Activated CD8-positive, alpha-beta T cell treated with anti-CD3 and anti-CD28 coated beads, Interleukin-2, amount 10 ng/mL, durations not matched to agents 7 days and 5 days (primary cell): Measurements from ENCODE around the gene SLFNL1. TPM values are rescaled to one million over a fixed set of nuclear protein-coding genes. Genes with fewer than 3 reads are reported as not detected.

ENCODE experiments used
- ATAC-seq: fragments of 150-1000 bp; cut with Tn5 transposase; one replicate; pipeline ENCODE4 v1.10.0; 2021; ENCODE audit warnings: moderate library complexity
- CTCF ChIA-PET: fragments of 350-600 bp; sonication (Branson Sonifier 250); formaldehyde crosslinking; loops from one replicate; lab custom pipeline; 2021; ENCODE audit warnings: antibody characterized with exemption; lab: Charles Lee
- POLR2A ChIA-PET: fragments of 350-600 bp; sonication (Branson Sonifier 250); formaldehyde crosslinking; loops from one replicate; lab custom pipeline; 2021; ENCODE audit warnings: antibody characterized with exemption; lab: Charles Lee
- DNase-seq: peaks from one replicate; pipeline ENCODE4 v3.0.0-alpha.2; 2020
- H3K27ac Mint-ChIP-seq: one replicate; pipeline ENCODE4 v1.8.0; 2021; ENCODE audit warnings: mild to moderate bottlenecking, mixed read lengths
- H3K27me3 Mint-ChIP-seq: one replicate; pipeline ENCODE4 v1.8.0; 2021; ENCODE audit warnings: low read depth, mixed read lengths
- H3K36me3 Mint-ChIP-seq: one replicate; pipeline ENCODE4 v1.8.0; 2021; ENCODE audit warnings: low read depth, mixed read lengths
- H3K4me1 Mint-ChIP-seq: one replicate; pipeline ENCODE4 v1.8.0; 2021; ENCODE audit warnings: low read depth, mixed read lengths
- H3K4me3 Mint-ChIP-seq: one replicate; pipeline ENCODE4 v1.8.0; 2021; ENCODE audit warnings: mild to moderate bottlenecking, mixed read lengths
- H3K9me3 Mint-ChIP-seq: one replicate; pipeline ENCODE4 v1.8.0; 2022; ENCODE audit warnings: mixed read lengths; ENCODE audit not compliant: insufficient read depth
- total RNA-seq, 2 experiments: library from RNA; stranded (reverse); gene quantifications; one replicate each; pipeline ENCODE4 v1.2.3, GENCODE V29; 2021

The SLFNL1 gene
- total RNA-seq, 2 experiments from 2014 or later, result 0.29 to 0.40 TPM

DNA sequence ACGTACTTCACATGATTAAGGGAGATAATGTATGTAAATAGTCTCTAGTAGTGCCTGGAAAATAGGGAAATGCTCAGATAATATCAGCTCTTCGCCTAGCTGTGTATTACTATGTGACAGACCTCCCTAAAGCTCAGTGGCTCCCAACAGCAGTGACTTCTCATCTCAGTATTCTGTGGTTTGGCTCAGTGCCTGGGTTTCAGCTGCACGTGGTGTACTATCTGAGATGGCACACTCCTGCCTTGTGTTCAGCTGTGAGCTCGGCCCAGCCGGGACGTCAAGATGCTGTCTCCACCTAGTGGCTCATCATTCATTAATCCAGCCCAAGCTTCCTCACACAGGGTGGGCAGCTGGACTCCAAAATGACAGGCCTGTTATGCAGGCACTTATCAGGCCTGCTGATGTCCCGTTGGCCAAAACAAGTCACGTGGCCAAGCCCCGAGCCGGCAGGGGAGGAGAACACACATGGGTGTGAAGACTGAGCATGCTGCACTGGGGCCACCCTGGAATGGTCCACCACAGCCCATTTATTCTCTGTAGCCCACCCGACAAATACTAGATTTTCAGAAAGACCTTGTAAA lies 17.8 kb downstream of the SLFNL1 start:
- ATAC-seq (peak; percentile 98), DNase-seq (peak; percentile 90)
- Mint-ChIP-seq H3K27me3 (no peaks in the 10 kb centered on the region), H3K27ac (peak overlapping the region; percentile 82), H3K9me3 (no peaks in the 10 kb centered on the region), H3K4me3 (no peak overlapping the region), H3K4me1 (peaks cover 27% of the 10 kb centered on the region), H3K36me3 (peaks cover 87% of the 10 kb centered on the region)
- CTCF ChIA-PET, result interaction anchor here (0.6 to 2.5 kb wide), 16 partner anchors 8 to 150 kb away, joined by 3 to 11 read pairs (median 5); partner anchors contain the start of genes CITED4, CTPS1 and SLFNL1
- POLR2A ChIA-PET, result interaction anchor here (0.9 to 3.5 kb wide), 3 partner anchors 12 to 24 kb away, joined by 3 to 20 read pairs (median 5); partner anchors contain the start of gene CTPS1

GRCh38 chr1:41003127-41003639 lies 18.3 kb downstream of the SLFNL1 start:
- ATAC-seq, result no peak
- DNase-seq, result no peak
- Mint-ChIP-seq H3K4me1 (peaks cover 27% of the 10 kb centered on the region), H3K27ac (peak overlapping the region; percentile 82), H3K9me3 (no peaks in the 10 kb centered on the region), H3K4me3 (no peak overlapping the region), H3K27me3 (no peaks in the 10 kb centered on the region), H3K36me3 (peaks cover 86% of the 10 kb centered on the region)
- CTCF ChIA-PET, result interaction anchor here (0.6 to 2.5 kb wide), 15 partner anchors 8 to 150 kb away, joined by 3 to 11 read pairs (median 5); partner anchors contain the start of genes CITED4, CTPS1 and SLFNL1
- POLR2A ChIA-PET, result interaction anchor here (0.9 to 3.5 kb wide), 3 partner anchors 11 to 23 kb away, joined by 3 to 20 read pairs (median 5); partner anchors contain the start of gene CTPS1

DNA sequence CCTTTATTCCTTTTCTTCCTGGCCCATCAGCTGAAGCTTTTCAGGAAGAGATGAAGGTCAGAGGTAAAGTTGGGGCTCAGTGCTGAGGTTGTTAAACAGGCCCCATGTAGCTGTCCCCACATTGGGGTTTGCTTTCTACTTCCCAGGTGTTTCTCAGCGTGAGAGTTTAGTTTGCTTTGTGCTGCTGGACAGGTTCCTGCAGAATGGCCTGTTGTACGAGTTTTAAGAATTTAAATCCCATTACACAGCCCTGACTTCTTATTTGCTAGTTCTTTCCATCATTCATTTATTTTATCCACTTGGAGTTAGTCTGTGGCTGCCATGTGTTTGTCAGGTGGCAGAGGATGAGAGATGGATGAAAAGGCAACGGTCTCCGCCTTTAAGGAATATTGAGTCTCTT lies 22.9 kb downstream of the SLFNL1 start:
- H3K27ac Mint-ChIP-seq, result no peak overlapping the region
- ChIA-PET CTCF (no interaction called here), POLR2A (no interaction called here)
- peaks cover 74% of the 10 kb centered on the region for H3K36me3 Mint-ChIP-seq
- ATAC-seq, result no peak
- no peaks in the 10 kb centered on the region for H3K9me3 Mint-ChIP-seq
- peaks cover 24% of the 10 kb centered on the region for H3K4me1 Mint-ChIP-seq
- no peak for DNase-seq
- no peaks in the 10 kb centered on the region for H3K27me3 Mint-ChIP-seq
- H3K4me3 Mint-ChIP-seq, result no peak overlapping the region

GRCh38 chr1:40997096-40997495 lies 24.4 kb downstream of the SLFNL1 start:
- ChIA-PET CTCF (no interaction called here), POLR2A (no interaction called here)
- Mint-ChIP-seq H3K4me3 (no peak overlapping the region), H3K27me3 (no peaks in the 10 kb centered on the region), H3K36me3 (peaks cover 64% of the 10 kb centered on the region), H3K4me1 (peaks cover 8% of the 10 kb centered on the region), H3K9me3 (no peaks in the 10 kb centered on the region), H3K27ac (no peak overlapping the region)
- no peak for DNase-seq
- ATAC-seq, result no peak

GRCh38 chr1:40989066-40989465 lies 32.5 kb downstream of the SLFNL1 start:
- no peak for ATAC-seq
- no peak overlapping the region for H3K4me3 Mint-ChIP-seq
- H3K27me3 Mint-ChIP-seq, result no peaks in the 10 kb centered on the region
- H3K9me3 Mint-ChIP-seq, result no peaks in the 10 kb centered on the region
- DNase-seq, result no peak
- H3K36me3 Mint-ChIP-seq, result peaks cover 79% of the 10 kb centered on the region
- POLR2A ChIA-PET, result interaction anchor here (0.7 kb wide), 1 partner anchor 32 kb away, joined by 3 read pairs; no protein-coding TSS in a partner anchor
- H3K4me1 Mint-ChIP-seq, result peaks cover 4% of the 10 kb centered on the region
- no peak overlapping the region for H3K27ac Mint-ChIP-seq
- CTCF ChIA-PET, result no interaction called here

DNA sequence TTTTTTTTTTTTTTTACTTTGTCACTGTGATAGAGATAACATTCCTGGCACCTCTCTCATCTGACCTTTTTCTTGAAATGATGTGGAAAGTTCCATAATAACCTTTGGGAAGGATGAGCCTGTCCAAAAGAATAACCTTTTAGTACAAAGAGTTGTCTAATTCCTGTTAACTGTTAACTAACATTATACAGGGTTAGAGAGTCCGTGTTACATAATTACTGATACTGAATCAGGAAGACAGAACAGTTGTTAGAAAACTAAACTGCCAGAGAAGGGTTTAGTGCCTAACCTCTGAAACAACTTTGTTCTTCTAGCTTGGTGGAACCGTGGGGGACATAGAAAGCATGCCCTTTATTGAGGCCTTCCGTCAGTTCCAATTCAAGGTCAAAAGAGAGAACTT lies 33.2 kb downstream of the SLFNL1 start:
- H3K4me1 Mint-ChIP-seq, result peaks cover 9% of the 10 kb centered on the region
- no peaks in the 10 kb centered on the region for H3K27me3 Mint-ChIP-seq
- H3K4me3 Mint-ChIP-seq, result no peak overlapping the region
- DNase-seq (no peak), ATAC-seq (no peak)
- H3K9me3 Mint-ChIP-seq, result no peaks in the 10 kb centered on the region
- no peak overlapping the region for H3K27ac Mint-ChIP-seq
- POLR2A ChIA-PET, result no interaction called here
- CTCF ChIA-PET, result no interaction called here
- peaks cover 84% of the 10 kb centered on the region for H3K36me3 Mint-ChIP-seq

GRCh38 chr1:40987439-40988276 lies 33.9 kb downstream of the SLFNL1 start:
- H3K36me3 Mint-ChIP-seq, result peaks cover 87% of the 10 kb centered on the region
- DNase-seq (no peak), ATAC-seq (no peak)
- H3K9me3 Mint-ChIP-seq, result no peaks in the 10 kb centered on the region
- H3K4me3 Mint-ChIP-seq, result no peak overlapping the region
- POLR2A ChIA-PET, result no interaction called here
- H3K27me3 Mint-ChIP-seq, result no peaks in the 10 kb centered on the region
- CTCF ChIA-PET, result no interaction called here
- peak overlapping the region; percentile 11 for H3K27ac Mint-ChIP-seq
- H3K4me1 Mint-ChIP-seq, result peaks cover 15% of the 10 kb centered on the region

DNA sequence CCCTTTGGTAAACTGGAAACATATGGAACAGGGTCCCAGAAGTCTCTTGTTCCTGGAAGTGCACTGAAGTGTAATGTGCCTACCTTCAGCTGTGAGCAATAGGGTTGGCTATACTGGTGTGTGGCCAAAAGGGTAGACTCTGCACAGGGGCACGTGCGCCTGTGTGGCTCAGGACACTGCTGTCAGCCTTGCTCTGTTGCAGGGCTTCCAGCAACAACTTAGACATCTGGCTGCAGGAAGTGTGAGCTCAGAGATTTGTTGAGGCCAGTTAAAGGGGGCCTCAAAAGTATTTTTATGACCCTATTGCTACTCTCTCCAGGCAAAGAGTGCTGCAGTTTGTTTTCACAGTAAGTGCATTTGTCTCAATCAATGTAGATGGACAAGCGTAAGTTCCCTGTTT lies 34.6 kb downstream of the SLFNL1 start:
- Mint-ChIP-seq H3K27ac (no peak overlapping the region), H3K36me3 (peaks cover 85% of the 10 kb centered on the region), H3K27me3 (no peaks in the 10 kb centered on the region), H3K9me3 (no peaks in the 10 kb centered on the region), H3K4me1 (peaks cover 22% of the 10 kb centered on the region), H3K4me3 (no peak overlapping the region)
- POLR2A ChIA-PET, result interaction anchor here (1.9 kb wide), 1 partner anchor 14 kb away, joined by 4 read pairs; no protein-coding TSS in a partner anchor
- CTCF ChIA-PET, result no interaction called here
- ATAC-seq (no peak), DNase-seq (no peak)

DNA sequence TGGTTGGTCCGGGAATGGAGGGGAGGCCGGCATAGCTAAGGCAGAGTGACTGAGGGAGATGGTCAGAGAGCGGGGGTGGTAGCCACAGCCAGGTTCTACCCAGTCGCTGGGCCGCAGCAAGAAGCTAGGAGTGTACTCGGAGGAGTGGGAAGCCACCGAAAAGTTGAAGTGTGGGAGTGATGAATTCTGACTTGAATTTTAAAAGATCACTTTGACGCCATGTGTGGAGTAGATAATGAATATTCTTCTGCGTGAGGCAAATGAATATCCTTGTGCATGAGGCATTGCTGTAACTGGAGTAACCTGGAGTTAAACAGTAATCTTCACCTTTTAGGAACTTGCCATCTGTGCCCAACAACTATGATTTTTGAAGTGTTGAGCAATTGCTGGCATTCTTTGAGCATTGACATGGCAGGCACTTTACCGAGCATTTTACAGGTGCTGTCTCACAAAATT lies 35.2 kb downstream of the SLFNL1 start:
- Mint-ChIP-seq H3K27ac (no peak overlapping the region), H3K36me3 (peaks cover 83% of the 10 kb centered on the region), H3K9me3 (no peaks in the 10 kb centered on the region), H3K4me3 (no peak overlapping the region), H3K27me3 (no peaks in the 10 kb centered on the region), H3K4me1 (peaks cover 28% of the 10 kb centered on the region)
- ChIA-PET POLR2A (interaction anchor here (1.9 kb wide), 1 partner anchor 15 kb away, joined by 4 read pairs; no protein-coding TSS in a partner anchor), CTCF (interaction anchor here (1.1 kb wide), 1 partner anchor 37 kb away, joined by 3 read pairs; no protein-coding TSS in a partner anchor)
- ATAC-seq (no peak), DNase-seq (no peak)

GRCh38 chr1:40985875-40986274 lies 35.6 kb downstream of the SLFNL1 start:
- no peak for ATAC-seq
- no peaks in the 10 kb centered on the region for H3K27me3 Mint-ChIP-seq
- ChIA-PET POLR2A (interaction anchor here (0.6 to 1.9 kb wide), 2 partner anchors 15 to 887 kb away, joined by 3 to 4 read pairs; no protein-coding TSS in a partner anchor), CTCF (interaction anchor here (1.1 kb wide), 1 partner anchor 37 kb away, joined by 3 read pairs; no protein-coding TSS in a partner anchor)
- DNase-seq, result no peak
- peaks cover 83% of the 10 kb centered on the region for H3K36me3 Mint-ChIP-seq
- peaks cover 33% of the 10 kb centered on the region for H3K4me1 Mint-ChIP-seq
- no peaks in the 10 kb centered on the region for H3K9me3 Mint-ChIP-seq
- H3K4me3 Mint-ChIP-seq, result no peak overlapping the region
- H3K27ac Mint-ChIP-seq, result no peak overlapping the region

DNA sequence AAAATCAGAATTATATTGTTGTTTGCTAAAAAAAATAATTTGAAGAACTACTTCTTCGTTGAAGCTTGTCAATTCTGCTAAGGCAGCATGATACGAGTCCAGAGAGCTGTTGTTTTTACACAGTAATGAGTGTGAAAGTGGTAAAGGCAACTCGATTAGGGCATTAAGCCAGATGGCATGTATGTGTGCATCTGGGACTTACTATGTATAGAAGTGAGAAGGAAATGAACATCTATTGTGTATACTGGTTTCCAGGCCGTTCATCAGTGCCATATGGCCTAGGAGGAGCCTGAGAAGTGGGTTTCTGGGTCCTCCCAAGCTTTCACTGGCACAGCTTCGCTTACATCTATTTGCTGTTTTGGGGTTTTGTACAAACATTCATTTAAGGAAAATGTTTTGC lies 36.4 kb downstream of the SLFNL1 start:
- Mint-ChIP-seq H3K9me3 (no peaks in the 10 kb centered on the region), H3K27me3 (no peaks in the 10 kb centered on the region), H3K27ac (no peak overlapping the region), H3K36me3 (peaks cover 82% of the 10 kb centered on the region), H3K4me3 (no peak overlapping the region), H3K4me1 (peaks cover 38% of the 10 kb centered on the region)
- ATAC-seq (no peak), DNase-seq (no peak)
- CTCF ChIA-PET, result interaction anchor here (0.7 kb wide), 1 partner anchor 19 kb away, joined by 3 read pairs; no protein-coding TSS in a partner anchor
- POLR2A ChIA-PET, result interaction anchor here (0.6 to 1.9 kb wide), 2 partner anchors 16 to 886 kb away, joined by 3 to 4 read pairs; no protein-coding TSS in a partner anchor
